Measurements from ENCODE around the gene UBE4B.

UBE4B gene

DNA sequence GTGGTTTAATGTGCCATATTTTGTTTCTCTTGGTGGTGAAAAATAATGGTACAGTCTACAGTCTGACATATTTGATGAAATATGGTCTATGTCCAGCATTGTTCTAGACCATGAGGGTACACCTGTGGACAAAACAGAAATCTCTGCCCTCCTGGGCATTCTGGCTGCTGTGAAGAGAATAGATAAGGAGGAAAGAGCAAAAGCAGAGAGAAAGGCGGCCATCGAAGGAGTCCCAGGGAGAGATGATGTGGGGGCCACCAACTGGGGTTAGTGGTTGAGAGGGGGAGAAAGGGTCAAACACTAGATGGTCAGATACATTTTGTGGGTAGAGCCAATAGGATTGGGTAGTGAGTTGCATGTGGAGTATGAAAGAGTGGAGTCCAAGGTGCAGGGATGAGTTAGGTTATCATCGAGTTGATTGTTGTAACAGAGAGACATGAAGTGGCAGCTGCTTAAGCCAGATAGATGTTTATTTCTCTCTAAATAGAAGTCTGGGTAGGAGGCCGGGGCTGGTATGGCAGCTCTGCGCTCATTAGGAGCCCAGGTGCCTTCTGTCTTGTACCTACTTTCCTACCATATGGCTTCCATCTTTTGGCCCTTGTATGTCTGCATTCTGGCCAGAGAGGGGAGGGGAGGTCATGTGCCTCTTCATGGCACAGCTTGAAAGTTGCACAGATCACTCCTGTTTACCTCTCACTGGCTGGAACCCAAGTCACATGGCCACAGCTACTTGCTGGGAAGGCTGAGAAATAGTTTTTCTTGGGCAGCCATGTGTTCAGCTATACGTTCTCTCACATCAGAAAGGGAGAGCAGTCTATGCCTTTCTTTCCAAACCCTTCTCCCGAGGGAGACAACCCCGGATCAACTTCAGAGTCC lies 13.0 kb downstream of the UBE4B start:
- Histone ChIP-seq H3K4me1 (ENCODE audit: insufficient read depth, low read length) (no peaks in the 10 kb centered on the region), H3K27ac (ENCODE audit: low read length) (no peak overlapping the region), H2AFZ (ENCODE audit: low read depth, low read length) (no peak overlapping the region), H3K4me3 (ENCODE audit: low read depth in 1 of 2, low read length in 2 of 2) (no peak overlapping the region), H3K4me2 (ENCODE audit: insufficient read depth, low read length) (no peak overlapping the region), H3K9ac (ENCODE audit: low read depth, low read length) (no peak overlapping the region), H3K79me2 (ENCODE audit: insufficient read depth, low read length) (peaks cover 87% of the 10 kb centered on the region), H4K20me1 (ENCODE audit: insufficient read depth, low read length) (peaks cover 13% of the 10 kb centered on the region; the same call in 1 of the 2 replicates), H3K27me3 (ENCODE audit: insufficient read depth, low read length, poor library complexity) (no peaks in the 10 kb centered on the region), H3K9me3 (ENCODE audit: insufficient read depth, low read length, severe bottlenecking) (no peaks in the 10 kb centered on the region), H3K36me3 (ENCODE audit: insufficient read depth, low read length) (peaks cover 13% of the 10 kb centered on the region)
- TF ChIP-seq, protein P1, sequence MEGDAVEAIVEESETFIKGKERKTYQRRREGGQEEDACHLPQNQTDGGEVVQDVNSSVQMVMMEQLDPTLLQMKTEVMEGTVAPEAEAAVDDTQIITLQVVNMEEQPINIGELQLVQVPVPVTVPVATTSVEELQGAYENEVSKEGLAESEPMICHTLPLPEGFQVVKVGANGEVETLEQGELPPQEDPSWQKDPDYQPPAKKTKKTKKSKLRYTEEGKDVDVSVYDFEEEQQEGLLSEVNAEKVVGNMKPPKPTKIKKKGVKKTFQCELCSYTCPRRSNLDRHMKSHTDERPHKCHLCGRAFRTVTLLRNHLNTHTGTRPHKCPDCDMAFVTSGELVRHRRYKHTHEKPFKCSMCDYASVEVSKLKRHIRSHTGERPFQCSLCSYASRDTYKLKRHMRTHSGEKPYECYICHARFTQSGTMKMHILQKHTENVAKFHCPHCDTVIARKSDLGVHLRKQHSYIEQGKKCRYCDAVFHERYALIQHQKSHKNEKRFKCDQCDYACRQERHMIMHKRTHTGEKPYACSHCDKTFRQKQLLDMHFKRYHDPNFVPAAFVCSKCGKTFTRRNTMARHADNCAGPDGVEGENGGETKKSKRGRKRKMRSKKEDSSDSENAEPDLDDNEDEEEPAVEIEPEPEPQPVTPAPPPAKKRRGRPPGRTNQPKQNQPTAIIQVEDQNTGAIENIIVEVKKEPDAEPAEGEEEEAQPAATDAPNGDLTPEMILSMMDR (IDR thresholded peaks at IDR 0.05; ENCODE audit: borderline replicate concordance, extremely low read depth, low read length, poor library complexity, severe bottlenecking), result no peak
- no peak for TF ChIP-seq EZH2 (IDR thresholded peaks at IDR 0.05; ENCODE audit: borderline replicate concordance, low read depth, low read length, severe bottlenecking)
- ATAC-seq (ENCODE audit: insufficient read depth, low read depth), result no peak
- DNase-seq, result no peak

DNA sequence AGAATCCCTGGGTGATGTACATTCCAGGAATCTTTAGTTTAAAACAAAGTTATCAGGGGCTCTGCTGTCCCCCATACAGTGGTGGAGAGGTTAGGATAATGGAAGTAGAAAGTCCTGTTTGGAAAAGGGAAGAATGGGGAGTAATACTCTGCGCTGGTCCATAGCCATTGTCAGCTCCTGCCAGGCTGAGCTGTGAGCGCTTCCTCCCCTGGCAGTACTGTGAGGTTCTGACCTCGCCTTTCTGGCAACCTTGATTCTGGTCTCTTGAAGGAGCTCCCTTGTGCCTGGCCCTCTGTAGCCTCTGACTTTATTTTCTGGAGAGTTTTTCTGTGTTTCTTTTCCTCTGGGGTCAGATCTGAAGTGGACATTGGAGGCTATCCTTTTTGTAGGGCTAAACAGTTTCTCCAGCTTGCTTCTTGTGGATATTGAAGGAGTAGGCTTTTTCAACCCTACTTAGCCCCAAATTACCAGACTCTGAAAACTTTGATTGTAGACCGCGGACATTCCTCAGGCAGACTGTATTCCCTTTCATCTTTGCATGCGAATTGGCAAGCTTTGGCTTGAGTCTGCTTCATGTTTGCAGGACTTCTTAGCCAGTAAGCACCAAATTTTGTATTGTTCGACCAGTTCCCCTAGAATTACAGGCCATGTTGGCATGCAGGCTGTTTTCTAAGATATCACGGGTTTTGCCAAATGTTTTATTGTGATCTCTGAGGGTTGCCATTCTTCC lies 13.8 kb downstream of the UBE4B start:
- H3K4me2 ChIP-seq (ENCODE audit: insufficient read depth, low read length), result no peak overlapping the region
- no peaks in the 10 kb centered on the region for H3K9me3 ChIP-seq (ENCODE audit: insufficient read depth, low read length, severe bottlenecking)
- DNase-seq (no peak), ATAC-seq (ENCODE audit: insufficient read depth, low read depth) (no peak)
- no peak overlapping the region for H3K4me3 ChIP-seq (ENCODE audit: low read depth in 1 of 2, low read length in 2 of 2)
- H2AFZ ChIP-seq (ENCODE audit: low read depth, low read length), result no peak overlapping the region
- peaks cover 91% of the 10 kb centered on the region for H3K79me2 ChIP-seq (ENCODE audit: insufficient read depth, low read length)
- peaks cover 13% of the 10 kb centered on the region; the same call in 1 of the 2 replicates for H4K20me1 ChIP-seq (ENCODE audit: insufficient read depth, low read length)
- H3K9ac ChIP-seq (ENCODE audit: low read depth, low read length), result no peak overlapping the region
- no peak overlapping the region for H3K27ac ChIP-seq (ENCODE audit: low read length)
- peaks cover 13% of the 10 kb centered on the region for H3K36me3 ChIP-seq (ENCODE audit: insufficient read depth, low read length)
- no peaks in the 10 kb centered on the region for H3K4me1 ChIP-seq (ENCODE audit: insufficient read depth, low read length)
- no peaks in the 10 kb centered on the region for H3K27me3 ChIP-seq (ENCODE audit: insufficient read depth, low read length, poor library complexity)
- TF ChIP-seq, protein P1 (IDR thresholded peaks at IDR 0.05; ENCODE audit: borderline replicate concordance, extremely low read depth, low read length, poor library complexity, severe bottlenecking), result no peak
- no peak for TF ChIP-seq EZH2 (IDR thresholded peaks at IDR 0.05; ENCODE audit: borderline replicate concordance, low read depth, low read length, severe bottlenecking)

DNA sequence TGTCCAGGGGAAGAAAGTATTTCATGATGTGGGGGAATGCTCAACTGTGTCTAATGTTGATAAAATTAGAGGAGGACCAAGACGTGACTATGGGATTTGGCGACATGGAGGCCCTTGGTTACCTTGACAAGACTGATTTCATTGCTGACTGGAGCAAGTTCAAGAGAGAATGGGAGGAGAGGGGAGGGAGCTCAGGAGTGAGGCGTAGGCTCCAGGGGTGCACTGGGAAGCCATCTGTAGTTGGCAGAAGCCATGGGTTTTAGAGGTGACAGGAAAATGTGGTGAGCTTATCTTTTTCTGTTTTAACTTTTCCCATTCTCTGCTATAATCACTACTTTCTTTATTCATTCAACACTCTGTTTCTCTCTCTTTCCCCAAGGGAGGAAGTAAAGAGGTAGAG lies 15.8 kb downstream of the UBE4B start:
- ATAC-seq (ENCODE audit: insufficient read depth, low read depth) (no peak), DNase-seq (no peak)
- Histone ChIP-seq H3K27ac (ENCODE audit: low read length) (no peak overlapping the region), H2AFZ (ENCODE audit: low read depth, low read length) (no peak overlapping the region), H3K4me1 (ENCODE audit: insufficient read depth, low read length) (no peaks in the 10 kb centered on the region), H4K20me1 (ENCODE audit: insufficient read depth, low read length) (peaks cover 19% of the 10 kb centered on the region; the same call in 1 of the 2 replicates), H3K4me2 (ENCODE audit: insufficient read depth, low read length) (no peak overlapping the region), H3K36me3 (ENCODE audit: insufficient read depth, low read length) (peaks cover 13% of the 10 kb centered on the region), H3K9me3 (ENCODE audit: insufficient read depth, low read length, severe bottlenecking) (no peaks in the 10 kb centered on the region), H3K9ac (ENCODE audit: low read depth, low read length) (no peak overlapping the region), H3K27me3 (ENCODE audit: insufficient read depth, low read length, poor library complexity) (no peaks in the 10 kb centered on the region), H3K4me3 (ENCODE audit: low read depth in 1 of 2, low read length in 2 of 2) (no peak overlapping the region), H3K79me2 (ENCODE audit: insufficient read depth, low read length) (peaks cover 89% of the 10 kb centered on the region)
- TF ChIP-seq, protein P1 (IDR thresholded peaks at IDR 0.05; ENCODE audit: borderline replicate concordance, extremely low read depth, low read length, poor library complexity, severe bottlenecking), result no peak
- TF ChIP-seq EZH2 (IDR thresholded peaks at IDR 0.05; ENCODE audit: borderline replicate concordance, low read depth, low read length, severe bottlenecking), result no peak

All from DND-41 (cell line).